ENCODE data around the gene TSPAN12.

DNA sequence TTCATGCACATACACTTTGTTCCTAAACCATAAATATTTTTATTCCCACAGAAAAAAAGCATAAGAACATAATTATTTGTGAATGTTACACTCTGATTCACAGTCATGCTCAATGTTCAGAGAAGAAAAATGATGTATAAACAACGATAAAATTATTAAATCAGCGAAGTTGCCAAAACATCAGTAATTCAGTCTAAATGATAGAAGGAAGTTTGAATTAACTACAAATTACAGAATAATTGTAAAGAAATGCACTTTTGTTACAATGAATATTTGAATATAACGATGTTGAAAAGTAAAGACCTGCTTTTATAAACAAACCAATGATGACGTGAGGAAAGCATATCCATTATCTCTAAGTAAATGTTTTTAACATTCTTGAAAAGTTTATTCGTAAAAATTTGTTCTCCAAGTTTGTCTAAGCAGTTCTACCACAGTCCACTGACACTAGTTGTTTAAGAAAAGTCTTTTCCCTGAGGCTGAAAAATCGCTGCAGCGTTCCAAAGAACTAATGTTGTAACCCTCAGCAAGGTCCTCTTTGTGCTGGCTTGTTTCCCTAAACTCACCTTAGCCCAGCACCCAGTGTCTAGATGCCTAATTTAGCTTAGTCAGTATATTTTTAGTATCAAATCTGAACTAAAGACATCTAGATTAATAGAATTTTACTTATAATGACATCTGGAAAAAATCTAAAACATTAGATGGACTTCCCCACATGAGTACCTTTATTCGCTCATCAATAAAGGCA is 30.4 kb downstream of the TSPAN12 start:
- no peak for TF ChIP-seq ZBTB8A (tag by site-specific recombination; IDR thresholded peaks at IDR 0.05)
- no peak for TF ChIP-seq ZNF324 (tag by site-specific recombination; IDR thresholded peaks at IDR 0.05)
- TF ChIP-seq, protein P1, sequence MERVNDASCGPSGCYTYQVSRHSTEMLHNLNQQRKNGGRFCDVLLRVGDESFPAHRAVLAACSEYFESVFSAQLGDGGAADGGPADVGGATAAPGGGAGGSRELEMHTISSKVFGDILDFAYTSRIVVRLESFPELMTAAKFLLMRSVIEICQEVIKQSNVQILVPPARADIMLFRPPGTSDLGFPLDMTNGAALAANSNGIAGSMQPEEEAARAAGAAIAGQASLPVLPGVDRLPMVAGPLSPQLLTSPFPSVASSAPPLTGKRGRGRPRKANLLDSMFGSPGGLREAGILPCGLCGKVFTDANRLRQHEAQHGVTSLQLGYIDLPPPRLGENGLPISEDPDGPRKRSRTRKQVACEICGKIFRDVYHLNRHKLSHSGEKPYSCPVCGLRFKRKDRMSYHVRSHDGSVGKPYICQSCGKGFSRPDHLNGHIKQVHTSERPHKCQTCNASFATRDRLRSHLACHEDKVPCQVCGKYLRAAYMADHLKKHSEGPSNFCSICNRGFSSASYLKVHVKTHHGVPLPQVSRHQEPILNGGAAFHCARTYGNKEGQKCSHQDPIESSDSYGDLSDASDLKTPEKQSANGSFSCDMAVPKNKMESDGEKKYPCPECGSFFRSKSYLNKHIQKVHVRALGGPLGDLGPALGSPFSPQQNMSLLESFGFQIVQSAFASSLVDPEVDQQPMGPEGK (tag by site-specific recombination; IDR thresholded peaks at IDR 0.05) = no peak
- TF ChIP-seq ZNF266 (tag by site-specific recombination; IDR thresholded peaks at IDR 0.05; ENCODE audit: low read depth) = no peak
- TF ChIP-seq, protein P2, sequence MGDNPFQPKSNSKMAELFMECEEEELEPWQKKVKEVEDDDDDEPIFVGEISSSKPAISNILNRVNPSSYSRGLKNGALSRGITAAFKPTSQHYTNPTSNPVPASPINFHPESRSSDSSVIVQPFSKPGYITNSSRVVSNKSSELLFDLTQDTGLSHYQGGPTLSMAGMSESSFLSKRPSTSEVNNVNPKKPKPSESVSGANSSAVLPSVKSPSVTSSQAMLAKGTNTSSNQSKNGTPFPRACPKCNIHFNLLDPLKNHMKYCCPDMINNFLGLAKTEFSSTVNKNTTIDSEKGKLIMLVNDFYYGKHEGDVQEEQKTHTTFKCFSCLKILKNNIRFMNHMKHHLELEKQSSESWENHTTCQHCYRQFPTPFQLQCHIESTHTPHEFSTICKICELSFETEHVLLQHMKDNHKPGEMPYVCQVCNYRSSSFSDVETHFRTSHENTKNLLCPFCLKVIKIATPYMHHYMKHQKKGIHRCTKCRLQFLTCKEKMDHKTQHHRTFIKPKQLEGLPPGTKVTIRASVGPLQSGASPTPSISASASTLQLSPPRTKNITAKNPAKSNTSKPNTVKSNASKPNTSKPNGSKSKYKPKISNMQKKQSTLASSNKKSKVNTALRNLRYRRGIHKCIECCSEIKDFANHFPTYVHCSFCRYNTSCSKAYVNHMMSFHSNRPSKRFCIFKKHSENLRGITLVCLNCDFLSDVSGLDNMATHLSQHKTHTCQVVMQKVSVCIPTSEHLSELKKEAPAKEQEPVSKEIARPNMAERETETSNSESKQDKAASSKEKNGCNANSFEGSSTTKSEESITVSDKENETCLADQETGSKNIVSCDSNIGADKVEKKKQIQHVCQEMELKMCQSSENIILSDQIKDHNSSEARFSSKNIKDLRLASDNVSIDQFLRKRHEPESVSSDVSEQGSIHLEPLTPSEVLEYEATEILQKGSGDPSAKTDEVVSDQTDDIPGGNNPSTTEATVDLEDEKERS (tag by site-specific recombination; IDR thresholded peaks at IDR 0.05) = no peak
- TF ChIP-seq RBAK (tag by site-specific recombination; IDR thresholded peaks at IDR 0.05) = no peak
- TF ChIP-seq, protein P3, sequence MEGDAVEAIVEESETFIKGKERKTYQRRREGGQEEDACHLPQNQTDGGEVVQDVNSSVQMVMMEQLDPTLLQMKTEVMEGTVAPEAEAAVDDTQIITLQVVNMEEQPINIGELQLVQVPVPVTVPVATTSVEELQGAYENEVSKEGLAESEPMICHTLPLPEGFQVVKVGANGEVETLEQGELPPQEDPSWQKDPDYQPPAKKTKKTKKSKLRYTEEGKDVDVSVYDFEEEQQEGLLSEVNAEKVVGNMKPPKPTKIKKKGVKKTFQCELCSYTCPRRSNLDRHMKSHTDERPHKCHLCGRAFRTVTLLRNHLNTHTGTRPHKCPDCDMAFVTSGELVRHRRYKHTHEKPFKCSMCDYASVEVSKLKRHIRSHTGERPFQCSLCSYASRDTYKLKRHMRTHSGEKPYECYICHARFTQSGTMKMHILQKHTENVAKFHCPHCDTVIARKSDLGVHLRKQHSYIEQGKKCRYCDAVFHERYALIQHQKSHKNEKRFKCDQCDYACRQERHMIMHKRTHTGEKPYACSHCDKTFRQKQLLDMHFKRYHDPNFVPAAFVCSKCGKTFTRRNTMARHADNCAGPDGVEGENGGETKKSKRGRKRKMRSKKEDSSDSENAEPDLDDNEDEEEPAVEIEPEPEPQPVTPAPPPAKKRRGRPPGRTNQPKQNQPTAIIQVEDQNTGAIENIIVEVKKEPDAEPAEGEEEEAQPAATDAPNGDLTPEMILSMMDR (tag by site-specific recombination; IDR thresholded peaks at IDR 0.05) = no peak

Data from HEK293 (cell line).